Fibroblast of lung (primary cell): ENCODE data around the gene AKAP13. TPM values are rescaled to one million over a fixed set of nuclear protein-coding genes. Genes with fewer than 3 reads are reported as not detected.
A peak's percentile ranks its signal among the peaks of the same experiment; 100 is the strongest.

Experiments
- DNase-seq, 2 donors: peaks; one replicate each; pipeline versions ENCODE4 v3.0.0 to v3.0.0-alpha.2; 2010; ENCODE audit warnings: low read depth in 2 of 2
- H2AFZ ChIP-seq: 2 replicates; pipeline ENCODE4 v1.5.1; 2012; ENCODE audit warnings: low read length, control low read depth, inconsistent platforms
- H3K27ac ChIP-seq: 2 replicates; pipeline ENCODE4 v1.5.1; 2011; ENCODE audit warnings: low read length, control low read depth; ENCODE audit not compliant: insufficient read depth
- H3K27me3 ChIP-seq: 2 replicates; pipeline ENCODE4 v1.5.1; 2011; ENCODE audit warnings: mild to moderate bottlenecking, low read length; ENCODE audit not compliant: control insufficient read depth, insufficient read depth
- H3K36me3 ChIP-seq: 2 replicates; pipeline ENCODE4 v1.5.1; 2011; ENCODE audit warnings: low read length; ENCODE audit not compliant: control insufficient read depth, insufficient read depth
- H3K4me1 ChIP-seq: 2 replicates; pipeline ENCODE4 v1.5.1; 2011; ENCODE audit warnings: low read length; ENCODE audit not compliant: control insufficient read depth, insufficient read depth; ENCODE audit errors: extremely low read depth
- H3K4me2 ChIP-seq: 2 replicates; pipeline ENCODE4 v1.5.1; 2011; ENCODE audit warnings: low read length, control low read depth; ENCODE audit not compliant: insufficient read depth; ENCODE audit errors: extremely low read depth
- H3K4me3 ChIP-seq, 4 experiments: fragments of 200-600 bp in 1 of 4; sonication (generic) in 1 of 4; replicated peaks in 1 of 4; 2 replicates each; pipeline ENCODE4 v1.5.1; 2011 to 2016; ENCODE audit warnings: low read length in 4 of 4, low read depth in 3 of 4, mild to moderate bottlenecking in 3 of 4, control low read depth in 2 of 4, inconsistent platforms in 1 of 4, mixed read lengths in 1 of 4; ENCODE audit not compliant: insufficient read depth in 1 of 4; ENCODE audit errors: control extremely low read depth in 1 of 4
- H3K79me2 ChIP-seq: 2 replicates; pipeline ENCODE4 v1.5.1; 2012; ENCODE audit warnings: mild to moderate bottlenecking, low read length, inconsistent platforms; ENCODE audit not compliant: control insufficient read depth, insufficient read depth
- H3K9ac ChIP-seq: 2 replicates; pipeline ENCODE4 v1.5.1; 2011; ENCODE audit warnings: mild to moderate bottlenecking, low read length, control low read depth; ENCODE audit not compliant: insufficient read depth
- H3K9me3 ChIP-seq: 2 replicates; pipeline ENCODE4 v1.5.1; 2012; ENCODE audit warnings: low read depth, low read length; ENCODE audit not compliant: control insufficient read depth, insufficient read depth
- H4K20me1 ChIP-seq: 2 replicates; pipeline ENCODE4 v1.5.1; 2011; ENCODE audit warnings: low read length; ENCODE audit not compliant: control insufficient read depth, insufficient read depth; ENCODE audit errors: extremely low read depth
- CTCF ChIP-seq, 2 donors: IDR thresholded peaks in 1 of 2; conservative IDR thresholded peaks in 1 of 2; 1 replicate in 1 of 2; 2 replicates in 1 of 2; pipeline ENCODE4 v1.5.1; 2011 to 2012; ENCODE audit warnings: low read length in 2 of 2, control low read depth in 1 of 2, inconsistent platforms in 1 of 2, low read depth in 1 of 2, mild to moderate bottlenecking in 1 of 2
- EZH2 ChIP-seq: IDR thresholded peaks from 2 replicates; pipeline ENCODE4 v1.5.1; 2012; ENCODE audit warnings: low read length, control low read depth, mild to moderate bottlenecking; ENCODE audit errors: missing control alignments
- polyA plus RNA-seq, 2 donors: library from polyadenylated mRNA; depleted of rRNA in 1 of 2; stranded (reverse) in 1 of 2; unstranded in 1 of 2; fragments of >200 nt; gene quantifications; 2 replicates each; pipeline ENCODE4 v1.2.1, GENCODE V29; 2011 to 2012; ENCODE audit warnings: missing spikeins in 1 of 2
- total RNA-seq: library from RNA; depleted of rRNA; stranded (reverse); fragments of >200 nt; gene quantifications from 2 replicates; pipeline ENCODE4 v1.2.1, GENCODE V29; 2014

AKAP13 gene
- total and polyA plus RNA-seq, 2 donors (not counting 1 experiment from before 2014, with no cell fraction given) = 8.3 to 68.4 TPM

- TF ChIP-seq EZH2 (no peak), CTCF (conservative IDR thresholded peaks at IDR 0.05 in 1 of 2, IDR thresholded peaks at IDR 0.05 in 1 of 2; ENCODE audit: low read depth in 1 of 2, low read length in 2 of 2) (no peak)
- Histone ChIP-seq H3K4me2 (no peak overlapping the region), H3K27me3 (no peaks in the 10 kb centered on the region), H3K9me3 (no peaks in the 10 kb centered on the region), H3K79me2 (no peaks in the 10 kb centered on the region), H3K4me1 (peaks cover 7% of the 10 kb centered on the region), H2AFZ (no peak overlapping the region), H3K9ac (no peak overlapping the region), H4K20me1 (no peaks in the 10 kb centered on the region), H3K36me3 (no peaks in the 10 kb centered on the region), H3K27ac (no peak overlapping the region), H3K4me3 (no peak overlapping the region)
- peak in 1 of 2 donors; percentile 55 for DNase-seq
These were observed 384.4 kb downstream of the AKAP13 start for GRCh38 chr15:85764649-85765277.

GRCh38 chr15:85766001-85766831 lies 385.8 kb downstream of the AKAP13 start:
- peaks cover 7% of the 10 kb centered on the region for H3K4me1 ChIP-seq
- no peaks in the 10 kb centered on the region for H4K20me1 ChIP-seq
- H3K27ac ChIP-seq = no peak overlapping the region
- no peaks in the 10 kb centered on the region for H3K36me3 ChIP-seq
- no peaks in the 10 kb centered on the region for H3K27me3 ChIP-seq
- no peak for DNase-seq
- H3K4me2 ChIP-seq = no peak overlapping the region
- H3K9ac ChIP-seq = no peak overlapping the region
- no peaks in the 10 kb centered on the region for H3K9me3 ChIP-seq
- H3K79me2 ChIP-seq = no peaks in the 10 kb centered on the region
- no peak overlapping the region for H2AFZ ChIP-seq
- no peak overlapping the region for H3K4me3 ChIP-seq
- TF ChIP-seq EZH2 (no peak), CTCF (conservative IDR thresholded peaks at IDR 0.05 in 1 of 2, IDR thresholded peaks at IDR 0.05 in 1 of 2; ENCODE audit: low read depth in 1 of 2, low read length in 2 of 2) (no peak)

- no peak for TF ChIP-seq EZH2
- no peak for TF ChIP-seq CTCF (conservative IDR thresholded peaks at IDR 0.05 in 1 of 2, IDR thresholded peaks at IDR 0.05 in 1 of 2; ENCODE audit: low read depth in 1 of 2, low read length in 2 of 2)
- Histone ChIP-seq H3K79me2 (no peaks in the 10 kb centered on the region), H3K27me3 (no peaks in the 10 kb centered on the region), H3K27ac (no peak overlapping the region), H3K4me1 (peaks cover 7% of the 10 kb centered on the region), H3K36me3 (no peaks in the 10 kb centered on the region), H3K4me3 (no peak overlapping the region), H4K20me1 (no peaks in the 10 kb centered on the region), H3K9me3 (no peaks in the 10 kb centered on the region), H3K4me2 (no peak overlapping the region), H2AFZ (no peak overlapping the region), H3K9ac (no peak overlapping the region)
- DNase-seq = no peak
These were observed 387.6 kb downstream of the AKAP13 start for GRCh38 chr15:85767785-85768529.
